Trophoblast cell (in vitro differentiated cells and primary cell): Measurements from ENCODE around the gene C17orf114.
A peak's percentile ranks its signal among the peaks of the same experiment; 100 is the strongest.

Experiments
- DNase-seq, 2 donors: peaks; one replicate each; pipeline ENCODE4 v3.0.0-alpha.2; 2016
- H2AFZ ChIP-seq: 2 replicates; pipeline ENCODE4 v1.6.1; 2013; ENCODE audit warnings: low read length, moderate library complexity, mild to moderate bottlenecking; ENCODE audit not compliant: insufficient read depth, poor library complexity
- H2AK5ac ChIP-seq: 2 replicates; pipeline ENCODE4 v1.6.1; 2013; ENCODE audit warnings: mild to moderate bottlenecking, low read length
- H2BK120ac ChIP-seq: 2 replicates; pipeline ENCODE4 v1.6.1; 2013; ENCODE audit warnings: low read length, mild to moderate bottlenecking, moderate library complexity; ENCODE audit not compliant: insufficient read depth, poor library complexity
- H2BK12ac ChIP-seq: 2 replicates; pipeline ENCODE4 v1.6.1; 2013; ENCODE audit warnings: mild to moderate bottlenecking, low read length, moderate library complexity
- H2BK5ac ChIP-seq: 2 replicates; pipeline ENCODE4 v1.6.1; 2013; ENCODE audit warnings: low read length, low read depth, moderate library complexity, mild to moderate bottlenecking; ENCODE audit not compliant: poor library complexity
- H3K14ac ChIP-seq: 2 replicates; pipeline ENCODE4 v1.6.1; 2013; ENCODE audit warnings: mild to moderate bottlenecking, low read length
- H3K18ac ChIP-seq: 2 replicates; pipeline ENCODE4 v1.6.1; 2013; ENCODE audit warnings: mild to moderate bottlenecking, low read length
- H3K23ac ChIP-seq: 2 replicates; pipeline ENCODE4 v1.6.1; 2013; ENCODE audit warnings: low read length
- H3K27ac ChIP-seq: 2 replicates; pipeline ENCODE4 v1.5.1; 2013; ENCODE audit warnings: low read depth, mild to moderate bottlenecking, inconsistent platforms, low read length, moderate library complexity
- H3K27me3 ChIP-seq: 2 replicates; pipeline ENCODE4 v1.6.1; 2013; ENCODE audit warnings: inconsistent platforms, mild to moderate bottlenecking, low read length, moderate library complexity; ENCODE audit not compliant: insufficient read depth
- H3K36me3 ChIP-seq, 2 experiments: 1 replicate in 1 of 2; 2 replicates in 1 of 2; pipeline ENCODE4 v1.6.1; 2013; ENCODE audit warnings: low read length in 2 of 2, mild to moderate bottlenecking in 2 of 2, moderate library complexity in 1 of 2; ENCODE audit not compliant: insufficient read depth in 2 of 2, control insufficient read depth in 1 of 2
- H3K4ac ChIP-seq: 2 replicates; pipeline ENCODE4 v1.6.1; 2013; ENCODE audit warnings: low read depth, mild to moderate bottlenecking, low read length, moderate library complexity
- H3K4me1 ChIP-seq, 2 experiments: 1 replicate in 1 of 2; 2 replicates in 1 of 2; pipeline ENCODE4 v1.6.1; 2013; ENCODE audit warnings: low read length in 2 of 2, mild to moderate bottlenecking in 2 of 2, moderate library complexity in 1 of 2; ENCODE audit not compliant: insufficient read depth in 2 of 2, control insufficient read depth in 1 of 2
- H3K4me2 ChIP-seq: 2 replicates; pipeline ENCODE4 v1.6.1; 2013; ENCODE audit warnings: inconsistent platforms, mild to moderate bottlenecking, low read length, moderate library complexity
- H3K4me3 ChIP-seq: 2 replicates; pipeline ENCODE4 v1.5.1; 2013; ENCODE audit warnings: mild to moderate bottlenecking, low read depth, low read length, inconsistent platforms
- H3K79me1 ChIP-seq: one replicate; pipeline ENCODE4 v1.6.1; 2013; ENCODE audit warnings: low read length
- H3K79me2 ChIP-seq: 2 replicates; pipeline ENCODE4 v1.6.1; 2013; ENCODE audit warnings: low read length, mild to moderate bottlenecking; ENCODE audit not compliant: control insufficient read depth, insufficient read depth, poor library complexity
- H3K9ac ChIP-seq: 2 replicates; pipeline ENCODE4 v1.6.1; 2013; ENCODE audit warnings: mild to moderate bottlenecking, low read length
- H3K9me3 ChIP-seq: 2 replicates; pipeline ENCODE4 v1.6.1; 2013; ENCODE audit warnings: low read depth, mild to moderate bottlenecking, control low read depth, inconsistent platforms, low read length; ENCODE audit not compliant: insufficient read depth
- H4K12ac ChIP-seq: 2 replicates; pipeline ENCODE4 v1.6.1; 2013; ENCODE audit warnings: low read depth, mild to moderate bottlenecking, low read length, moderate library complexity
- H4K8ac ChIP-seq: 2 replicates; pipeline ENCODE4 v1.6.1; 2013; ENCODE audit warnings: low read depth, mild to moderate bottlenecking, low read length, moderate library complexity
- H4K91ac ChIP-seq: one replicate; pipeline ENCODE4 v1.6.1; 2013; ENCODE audit warnings: low read depth, mild to moderate bottlenecking, low read length, moderate library complexity
- WGBS: extraction: QIAGEN DNeasy Blood & Tissue Kit; methylation state at CpG from one replicate; pipeline ENCODE4 v1.1.7; 2013; ENCODE audit warnings: missing lambda C conversion rate; ENCODE audit not compliant: insufficient read length, insufficient coverage; ENCODE audit errors: extremely low coverage; 5-methylcytosine and 5-hydroxymethylcytosine counted together

C17orf114 gene

DNA sequence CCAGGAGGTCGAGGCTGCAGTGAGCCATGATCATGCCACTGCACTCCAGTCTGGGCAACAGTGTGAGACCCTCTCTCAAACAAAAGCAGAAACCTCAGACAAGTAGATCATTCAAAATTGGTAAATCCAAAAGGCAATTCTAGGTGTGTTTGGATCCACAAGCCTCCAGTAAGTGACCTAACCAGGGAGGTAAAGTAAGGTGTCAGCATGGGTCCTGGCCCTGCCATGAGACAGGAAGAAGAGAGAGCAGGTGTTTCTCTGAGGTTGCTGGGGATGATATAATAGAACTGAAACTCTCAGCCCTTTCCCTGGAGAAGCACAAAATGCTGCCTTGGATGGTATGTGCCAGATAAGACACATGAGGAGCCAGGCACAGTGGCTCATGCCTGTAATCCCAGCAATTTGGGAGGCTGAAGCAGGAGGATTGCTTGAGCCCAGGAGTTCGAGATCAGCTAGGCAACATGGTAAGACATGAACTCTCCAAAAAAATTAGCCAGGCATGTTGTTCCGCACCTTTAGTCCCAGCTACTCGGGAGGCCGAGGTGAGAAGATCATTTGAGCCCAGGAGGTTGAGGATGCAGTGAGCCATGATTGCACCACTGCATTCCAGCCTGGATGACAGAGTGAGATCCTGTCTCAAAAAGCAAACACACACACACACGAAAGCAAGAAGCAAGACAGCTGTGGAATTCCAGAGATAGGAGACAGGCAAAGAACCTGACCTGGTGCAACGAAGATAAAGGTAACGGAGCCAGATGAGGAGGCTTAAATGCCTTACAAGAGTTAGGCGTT is 24.0 kb downstream of the C17orf114 start:
- no peak overlapping the region for H3K9ac ChIP-seq
- no peak overlapping the region for H4K12ac ChIP-seq
- H2BK12ac ChIP-seq: no peak overlapping the region
- H3K79me1 ChIP-seq: no peaks in the 10 kb centered on the region
- H3K4me3 ChIP-seq: no peak overlapping the region
- peak; percentile 78 to 90 for DNase-seq
- H3K27ac ChIP-seq: no peak overlapping the region
- H3K4me2 ChIP-seq: no peak overlapping the region
- H3K9me3 ChIP-seq: peaks cover 4% of the 10 kb centered on the region
- no peak overlapping the region for H2AK5ac ChIP-seq
- no peaks in the 10 kb centered on the region for H3K27me3 ChIP-seq
- H3K18ac ChIP-seq: no peak overlapping the region
- H2BK5ac ChIP-seq: no peak overlapping the region
- H3K23ac ChIP-seq: no peak overlapping the region
- H3K79me2 ChIP-seq: no peaks in the 10 kb centered on the region
- no peak overlapping the region for H4K91ac ChIP-seq
- no peaks in the 10 kb centered on the region for H3K4me1 ChIP-seq
- H3K4ac ChIP-seq: no peak overlapping the region
- H3K14ac ChIP-seq: no peak overlapping the region
- H2AFZ ChIP-seq: no peak overlapping the region
- H3K36me3 ChIP-seq: no peaks in the 10 kb centered on the region
- no peak overlapping the region for H4K8ac ChIP-seq
- H2BK120ac ChIP-seq: no peak overlapping the region
- WGBS: no CpG with 5 or more reads among the region's 9 CpGs

- Histone ChIP-seq H3K36me3 (no peaks in the 10 kb centered on the region), H2AK5ac (no peak overlapping the region), H3K9ac (no peak overlapping the region), H3K14ac (no peak overlapping the region), H4K91ac (no peak overlapping the region), H4K12ac (no peak overlapping the region), H3K4ac (no peak overlapping the region), H3K4me2 (no peak overlapping the region), H3K23ac (no peak overlapping the region), H3K27me3 (no peaks in the 10 kb centered on the region), H3K9me3 (peaks cover 2% of the 10 kb centered on the region), H3K4me1 (no peaks in the 10 kb centered on the region), H2BK120ac (no peak overlapping the region), H2BK5ac (no peak overlapping the region), H3K18ac (no peak overlapping the region), H2AFZ (no peak overlapping the region), H3K27ac (no peak overlapping the region), H3K79me2 (no peaks in the 10 kb centered on the region), H2BK12ac (no peak overlapping the region), H3K79me1 (no peaks in the 10 kb centered on the region), H3K4me3 (no peak overlapping the region), H4K8ac (no peak overlapping the region)
- DNase-seq: no peak
- WGBS: no CpG with 5 or more reads among the region's 10 CpGs
Observed at GRCh38 chr17:4772235-4772613, 29.9 kb downstream of the C17orf114 start.

GRCh38 chr17:4771519-4772234 is 30.5 kb downstream of the C17orf114 start, which contains the start of gene TM4SF5:
TSS of gene TM4SF5 (plus strand) at chr17:4771886. CDS start at chr17:4771923, 37 bp downstream.
- peaks cover 2% of the 10 kb centered on the region for H3K9me3 ChIP-seq
- H3K4ac ChIP-seq: no peak within 1 kb of the TSS
- H2BK5ac ChIP-seq: no peak within 1 kb of the TSS
- H3K36me3 ChIP-seq: no peaks in the 10 kb centered on the region
- no peak within 1 kb of the TSS for H2AFZ ChIP-seq
- no peaks in the 10 kb centered on the region for H3K79me2 ChIP-seq
- no CpG with 5 or more reads among the region's 13 CpGs for WGBS
- no peak within 1 kb of the TSS for H3K23ac ChIP-seq
- H3K4me2 ChIP-seq: no peak within 1 kb of the TSS
- H3K18ac ChIP-seq: no peak within 1 kb of the TSS
- H2BK120ac ChIP-seq: no peak within 1 kb of the TSS
- no peaks in the 10 kb centered on the region for H3K4me1 ChIP-seq
- H4K12ac ChIP-seq: no peak within 1 kb of the TSS
- DNase-seq: peak in 1 of 2 donors; percentile 21
- no peak within 1 kb of the TSS for H4K91ac ChIP-seq
- no peak within 1 kb of the TSS for H3K14ac ChIP-seq
- peak within 1 kb of the TSS; percentile 44 for H3K9ac ChIP-seq
- no peaks in the 10 kb centered on the region for H3K79me1 ChIP-seq
- no peak within 1 kb of the TSS for H3K4me3 ChIP-seq
- no peak within 1 kb of the TSS for H3K27ac ChIP-seq
- H2AK5ac ChIP-seq: no peak within 1 kb of the TSS
- H3K27me3 ChIP-seq: no peaks in the 10 kb centered on the region
- H2BK12ac ChIP-seq: no peak within 1 kb of the TSS
- no peak within 1 kb of the TSS for H4K8ac ChIP-seq

- peaks cover 2% of the 10 kb centered on the region for H3K9me3 ChIP-seq
- WGBS: no CpG with 5 or more reads among the region's 2 CpGs
- H3K27ac ChIP-seq: no peak overlapping the region
- no peak overlapping the region for H2AFZ ChIP-seq
- no peak overlapping the region for H2AK5ac ChIP-seq
- DNase-seq: no peak
- H3K4me3 ChIP-seq: no peak overlapping the region
- no peak overlapping the region for H4K12ac ChIP-seq
- no peak overlapping the region for H3K4me2 ChIP-seq
- no peak overlapping the region for H2BK120ac ChIP-seq
- no peak overlapping the region for H3K9ac ChIP-seq
- no peak overlapping the region for H2BK5ac ChIP-seq
- H4K91ac ChIP-seq: no peak overlapping the region
- H4K8ac ChIP-seq: no peak overlapping the region
- no peak overlapping the region for H3K14ac ChIP-seq
- no peak overlapping the region for H3K4ac ChIP-seq
- H3K18ac ChIP-seq: no peak overlapping the region
- no peak overlapping the region for H2BK12ac ChIP-seq
- H3K4me1 ChIP-seq: no peaks in the 10 kb centered on the region
- no peaks in the 10 kb centered on the region for H3K36me3 ChIP-seq
- no peaks in the 10 kb centered on the region for H3K79me1 ChIP-seq
- no peak overlapping the region for H3K23ac ChIP-seq
- H3K27me3 ChIP-seq: no peaks in the 10 kb centered on the region
- H3K79me2 ChIP-seq: no peaks in the 10 kb centered on the region
Observed at GRCh38 chr17:4769628-4770027, 32.5 kb downstream of the C17orf114 start.
